T-cell (primary cell): ENCODE data around the gene METRN. TPM values are rescaled to one million over a fixed set of nuclear protein-coding genes. Genes with fewer than 3 reads are reported as not detected.

Source experiments
- ATAC-seq, 4 experiments: fragments of 200-7000 bp in 3 of 4; fragments of 150-1000 bp in 1 of 4; cut with Tn5 transposase; replicated peaks in 1 of 4; 1 replicate in 3 of 4; 2 replicates in 1 of 4; pipeline ENCODE4 v1.10.0; 2021; ENCODE audit warnings: moderate library complexity in 3 of 4, mild to moderate bottlenecking in 2 of 4, moderate number of reproducible peaks in 1 of 4
- CTCF ChIA-PET, 2 donors: fragments of 300-600 bp; sonication (Branson Sonifier 250); formaldehyde crosslinking; loops; one replicate each; lab custom pipeline; 2022; ENCODE audit warnings: antibody characterized with exemption in 2 of 2; lab: Charles Lee
- POLR2A ChIA-PET, 2 donors: fragments of 300-600 bp; sonication (Branson Sonifier 250); formaldehyde crosslinking; loops; one replicate each; lab custom pipeline; 2022; ENCODE audit warnings: antibody characterized with exemption in 2 of 2; lab: Charles Lee
- DNase-seq, 35 experiments: peaks; one replicate each; pipeline versions ENCODE4 v3.0.0 to v3.0.0-alpha.2; 2013 to 2023
- H3K27ac ChIP-seq: one replicate; pipeline ENCODE4 v1.5.1; 2013; ENCODE audit warnings: low read length
- H3K27me3 ChIP-seq, 2 experiments: replicated peaks in 1 of 2; 1 replicate in 1 of 2; 2 replicates in 1 of 2; pipeline versions ENCODE4 v1.6.1 to v1.7.0; 2013; ENCODE audit warnings: low read length in 1 of 2, mixed read lengths in 1 of 2; ENCODE audit not compliant: control insufficient read depth in 2 of 2, insufficient read depth in 2 of 2; ENCODE audit errors: extremely low read depth in 1 of 2
- H3K36me3 ChIP-seq, 2 donors: 1 replicate in 1 of 2; 2 replicates in 1 of 2; pipeline versions ENCODE4 v1.6.1 to v1.7.0; 2013; ENCODE audit warnings: low read length in 1 of 2; ENCODE audit not compliant: control insufficient read depth in 2 of 2, insufficient read depth in 1 of 2; ENCODE audit errors: extremely low read depth in 1 of 2
- H3K4me1 ChIP-seq, 2 experiments: 1 replicate in 1 of 2; 2 replicates in 1 of 2; pipeline versions ENCODE4 v1.6.1 to v1.7.0; 2013; ENCODE audit warnings: low read length in 2 of 2, mixed read lengths in 1 of 2; ENCODE audit not compliant: insufficient read depth in 2 of 2, control insufficient read depth in 1 of 2; ENCODE audit errors: extremely low read depth in 1 of 2
- H3K4me3 ChIP-seq, 2 donors: 1 replicate in 1 of 2; 2 replicates in 1 of 2; pipeline versions ENCODE4 v1.5.1 to v1.7.0; 2013; ENCODE audit warnings: mild to moderate bottlenecking in 2 of 2, low read length in 1 of 2, moderate library complexity in 1 of 2; ENCODE audit not compliant: control insufficient read depth in 1 of 2; ENCODE audit errors: extremely low read depth in 1 of 2
- H3K9me3 ChIP-seq: 2 replicates; pipeline ENCODE4 v1.7.0; 2013
- H3K27ac Mint-ChIP-seq, 2 donors: one replicate each; pipeline ENCODE4 v1.8.0; 2020 to 2021; ENCODE audit warnings: mild to moderate bottlenecking in 2 of 2, mixed read lengths in 2 of 2
- H3K27me3 Mint-ChIP-seq, 2 donors: one replicate each; pipeline ENCODE4 v1.8.0; 2021 to 2022; ENCODE audit warnings: mixed read lengths in 2 of 2
- H3K36me3 Mint-ChIP-seq: one replicate; pipeline ENCODE4 v1.8.0; 2021; ENCODE audit warnings: mixed read lengths
- H3K4me1 Mint-ChIP-seq, 3 donors: one replicate each; pipeline ENCODE4 v1.8.0; 2020 to 2022; ENCODE audit warnings: mixed read lengths in 3 of 3, mild to moderate bottlenecking in 1 of 3
- H3K4me3 Mint-ChIP-seq, 3 donors: one replicate each; pipeline ENCODE4 v1.8.0; 2020 to 2022; ENCODE audit warnings: mild to moderate bottlenecking in 3 of 3, mixed read lengths in 3 of 3, moderate library complexity in 3 of 3
- H3K9me3 Mint-ChIP-seq, 3 donors: one replicate each; pipeline ENCODE4 v1.8.0; 2020 to 2022; ENCODE audit warnings: mixed read lengths in 3 of 3
- WGBS: methylation state at CpG from one replicate; pipeline ENCODE4 v1.1.5; 2013; ENCODE audit warnings: missing lambda C conversion rate; ENCODE audit not compliant: insufficient coverage; 5-methylcytosine and 5-hydroxymethylcytosine counted together
- total RNA-seq, 35 experiments: library from RNA in 6 of 35; stranded (reverse) in 6 of 35; fragments of 120-200 nt in 1 of 35; gene quantifications; one replicate each; pipeline versions ENCODE4 v1.2.1 to v1.2.4 and lab custom pipeline; 2013 to 2026

Gene METRN
- total RNA-seq, 5 donors from 2014 or later (not counting 1 experiment from before 2014, with no cell fraction given) = 4.2 to 18.2 (median 12.0) TPM

DNA sequence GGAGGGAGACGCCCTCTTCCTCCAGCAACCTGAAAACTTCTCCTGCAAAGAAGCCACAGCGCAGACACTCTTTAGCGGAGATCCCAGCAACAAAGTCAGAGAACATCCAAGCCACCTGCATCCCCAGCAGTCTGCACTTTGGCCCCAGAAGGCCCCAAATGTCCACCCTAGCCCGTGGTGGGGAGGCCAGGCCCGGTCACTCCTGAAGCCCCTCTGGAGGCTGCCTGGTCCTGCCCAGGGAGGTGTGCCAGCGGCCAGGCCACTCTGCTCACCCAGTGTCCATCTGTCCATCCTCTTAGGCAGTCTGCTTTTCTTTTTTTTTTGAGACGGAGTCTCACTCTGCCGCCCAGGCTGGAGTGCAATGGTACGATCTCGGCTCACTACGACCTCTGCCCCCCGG, 17.4 kb downstream of the METRN start:
- H3K36me3 Mint-ChIP-seq = peaks cover 9% of the 10 kb centered on the region
- H3K4me1 Mint-ChIP-seq = peaks cover 0 to 2% (median 0%) of the 10 kb centered on the region in 3 donors
- no peaks in the 10 kb centered on the region for H3K27me3 Mint-ChIP-seq
- peaks cover 23 to 42% of the 10 kb centered on the region in 2 donors for H3K36me3 ChIP-seq
- H3K4me1 ChIP-seq = peaks cover 0 to 12% of the 10 kb centered on the region in 2 experiments
- no peaks in the 10 kb centered on the region for H3K9me3 Mint-ChIP-seq
- H3K27ac Mint-ChIP-seq = no peak overlapping the region
- no peak for ATAC-seq
- no peak overlapping the region for H3K27ac ChIP-seq
- H3K4me3 Mint-ChIP-seq = no peak overlapping the region
- no peak overlapping the region for H3K4me3 ChIP-seq
- ChIA-PET POLR2A (no interaction called here), CTCF (no interaction called here)
- no peaks in the 10 kb centered on the region for H3K9me3 ChIP-seq
- no peaks in the 10 kb centered on the region for H3K27me3 ChIP-seq
- no peak for DNase-seq
- WGBS = 99% methylated on average over 10 of the region's 12 CpGs

DNA sequence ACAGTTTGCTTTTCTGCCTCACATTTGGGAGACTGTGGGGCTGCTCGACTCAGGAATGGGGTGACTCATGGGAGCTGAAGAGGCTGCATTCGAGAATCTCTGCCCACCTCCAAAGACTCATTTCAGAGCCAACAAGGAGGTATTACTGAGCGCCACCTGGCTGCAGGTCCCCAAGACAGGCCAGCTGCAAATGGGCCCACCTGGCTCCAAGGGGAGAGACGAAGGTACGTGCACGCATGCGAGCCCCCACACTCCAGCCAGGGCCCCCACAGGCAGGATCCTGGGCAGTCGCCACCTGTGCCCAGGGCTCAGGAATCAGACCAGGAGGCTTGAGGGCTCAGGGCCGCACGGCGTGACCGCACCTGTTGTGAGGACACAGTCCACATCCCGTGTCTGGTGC, 18.0 kb downstream of the METRN start:
- Mint-ChIP-seq H3K4me1 (peaks cover 0 to 5% (median 3%) of the 10 kb centered on the region in 3 donors), H3K9me3 (no peaks in the 10 kb centered on the region), H3K36me3 (peaks cover 12% of the 10 kb centered on the region), H3K27me3 (no peaks in the 10 kb centered on the region), H3K27ac (no peak overlapping the region), H3K4me3 (no peak overlapping the region)
- Histone ChIP-seq H3K36me3 (peaks cover 23 to 45% of the 10 kb centered on the region in 2 donors), H3K27ac (no peak overlapping the region), H3K4me1 (peaks cover 0 to 7% of the 10 kb centered on the region in 2 experiments), H3K9me3 (no peaks in the 10 kb centered on the region), H3K27me3 (no peaks in the 10 kb centered on the region), H3K4me3 (no peak overlapping the region)
- no peak for ATAC-seq
- CTCF ChIA-PET = no interaction called here
- no peak for DNase-seq
- POLR2A ChIA-PET = no interaction called here
- 93% methylated on average over 12 of the region's 13 CpGs for WGBS

DNA sequence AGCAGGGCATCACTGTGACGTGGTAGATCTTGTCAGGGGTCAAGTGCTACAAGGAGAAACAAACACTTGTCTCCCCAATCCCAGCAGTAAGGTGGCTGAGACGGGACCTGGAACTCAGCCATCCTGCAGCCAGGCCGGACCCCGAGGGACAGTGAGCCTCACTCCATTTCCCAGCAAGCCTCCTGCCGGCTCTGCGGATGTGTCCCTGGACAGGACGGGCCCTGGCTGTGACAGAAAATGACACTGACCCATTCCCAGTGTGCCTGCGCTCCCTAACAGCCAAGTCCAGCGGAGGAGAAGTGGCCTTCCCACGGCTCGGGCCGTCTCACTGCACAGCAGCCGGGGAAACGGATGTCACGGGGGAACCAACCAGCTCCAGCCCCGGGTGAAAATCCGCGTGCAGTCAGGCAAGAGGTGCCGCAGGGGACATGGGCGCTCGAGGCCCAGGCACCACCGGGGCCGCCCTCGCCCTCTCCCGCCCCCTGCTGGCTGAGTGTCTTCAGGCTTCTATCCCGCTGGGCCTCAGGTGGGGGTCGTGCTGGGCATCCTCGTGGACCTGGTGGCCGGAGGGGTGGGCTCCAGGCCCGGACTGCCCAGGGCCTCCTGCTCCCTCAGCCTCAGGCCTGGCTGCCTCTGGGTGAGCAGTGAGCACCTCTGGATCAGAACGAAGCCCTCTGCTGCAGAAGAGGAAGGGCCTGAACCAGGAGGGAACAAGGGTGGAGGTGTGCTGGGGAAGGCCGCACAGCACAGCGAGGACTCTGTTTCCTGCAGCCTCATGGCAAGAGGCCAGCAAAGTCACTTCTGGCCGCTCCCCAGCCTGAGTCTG, 18.7 kb downstream of the METRN start:
- Mint-ChIP-seq H3K36me3 (peaks cover 12% of the 10 kb centered on the region), H3K4me3 (no peak overlapping the region), H3K9me3 (no peaks in the 10 kb centered on the region), H3K27me3 (no peaks in the 10 kb centered on the region), H3K27ac (no peak overlapping the region), H3K4me1 (peaks cover 0 to 6% (median 4%) of the 10 kb centered on the region in 3 donors)
- DNase-seq = peak in 7 of 35 experiments; percentile 34 to 61 (median 45)
- H3K4me3 ChIP-seq = no peak overlapping the region
- H3K4me1 ChIP-seq = peaks cover 0 to 4% of the 10 kb centered on the region in 2 experiments
- peak in 3 of 4 experiments; percentile 47 to 61 (median 49) for ATAC-seq
- no peak overlapping the region for H3K27ac ChIP-seq
- H3K36me3 ChIP-seq = peaks cover 23 to 47% of the 10 kb centered on the region in 2 donors
- CTCF ChIA-PET = no interaction called here
- no peaks in the 10 kb centered on the region for H3K27me3 ChIP-seq
- WGBS = 93% methylated on average over 30 of the region's 34 CpGs
- no peaks in the 10 kb centered on the region for H3K9me3 ChIP-seq
- POLR2A ChIA-PET = no interaction called here

DNA sequence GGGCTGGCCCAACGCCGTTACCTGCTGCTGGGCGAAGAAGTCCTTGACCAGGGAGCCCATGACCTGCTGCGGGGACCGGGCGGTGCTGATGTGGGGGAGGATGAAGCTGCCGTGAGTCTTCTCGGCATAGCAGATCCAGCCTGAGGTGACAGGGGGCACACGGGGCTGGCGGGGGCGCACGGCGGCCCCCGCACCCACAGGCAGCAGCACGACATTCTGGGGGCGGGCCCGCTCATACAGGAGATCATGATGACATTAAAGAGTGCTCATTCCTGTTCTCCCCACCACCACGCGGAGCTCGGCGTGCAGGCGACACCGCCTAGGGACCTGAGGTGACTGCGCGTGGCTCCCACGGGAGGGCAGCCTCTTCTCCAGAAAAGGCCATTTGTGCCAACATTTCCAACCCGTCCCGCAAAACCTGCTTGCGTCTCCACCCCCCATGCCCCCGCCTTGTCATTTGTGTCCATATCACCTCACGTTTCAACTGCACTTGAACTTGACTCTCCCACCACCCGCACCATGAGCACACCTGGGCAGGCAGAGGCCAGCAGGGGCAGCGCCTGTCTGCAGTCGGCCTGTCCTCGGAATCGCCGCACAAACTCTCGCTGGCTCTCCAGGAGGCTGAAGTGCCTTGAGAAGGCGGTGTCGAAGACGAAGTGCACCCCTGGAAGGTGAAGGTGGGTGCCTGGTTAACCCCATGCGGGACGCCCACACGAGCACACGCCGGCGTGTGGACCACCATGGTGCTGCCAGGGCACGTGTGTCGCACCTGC, 19.5 kb downstream of the METRN start:
- Histone ChIP-seq H3K4me3 (no peak overlapping the region), H3K4me1 (peaks cover 0 to 1% of the 10 kb centered on the region in 2 experiments), H3K27ac (no peak overlapping the region), H3K36me3 (peaks cover 23 to 47% of the 10 kb centered on the region in 2 donors), H3K9me3 (no peaks in the 10 kb centered on the region), H3K27me3 (no peaks in the 10 kb centered on the region)
- Mint-ChIP-seq H3K9me3 (no peaks in the 10 kb centered on the region), H3K4me3 (no peak overlapping the region), H3K27me3 (no peaks in the 10 kb centered on the region), H3K36me3 (peaks cover 12% of the 10 kb centered on the region), H3K4me1 (peaks cover 0 to 8% (median 7%) of the 10 kb centered on the region in 3 donors), H3K27ac (no peak overlapping the region)
- DNase-seq (no peak), ATAC-seq (no peak)
- ChIA-PET CTCF (no interaction called here), POLR2A (no interaction called here)
- 94% methylated on average over 43 of the region's 49 CpGs for WGBS

DNA sequence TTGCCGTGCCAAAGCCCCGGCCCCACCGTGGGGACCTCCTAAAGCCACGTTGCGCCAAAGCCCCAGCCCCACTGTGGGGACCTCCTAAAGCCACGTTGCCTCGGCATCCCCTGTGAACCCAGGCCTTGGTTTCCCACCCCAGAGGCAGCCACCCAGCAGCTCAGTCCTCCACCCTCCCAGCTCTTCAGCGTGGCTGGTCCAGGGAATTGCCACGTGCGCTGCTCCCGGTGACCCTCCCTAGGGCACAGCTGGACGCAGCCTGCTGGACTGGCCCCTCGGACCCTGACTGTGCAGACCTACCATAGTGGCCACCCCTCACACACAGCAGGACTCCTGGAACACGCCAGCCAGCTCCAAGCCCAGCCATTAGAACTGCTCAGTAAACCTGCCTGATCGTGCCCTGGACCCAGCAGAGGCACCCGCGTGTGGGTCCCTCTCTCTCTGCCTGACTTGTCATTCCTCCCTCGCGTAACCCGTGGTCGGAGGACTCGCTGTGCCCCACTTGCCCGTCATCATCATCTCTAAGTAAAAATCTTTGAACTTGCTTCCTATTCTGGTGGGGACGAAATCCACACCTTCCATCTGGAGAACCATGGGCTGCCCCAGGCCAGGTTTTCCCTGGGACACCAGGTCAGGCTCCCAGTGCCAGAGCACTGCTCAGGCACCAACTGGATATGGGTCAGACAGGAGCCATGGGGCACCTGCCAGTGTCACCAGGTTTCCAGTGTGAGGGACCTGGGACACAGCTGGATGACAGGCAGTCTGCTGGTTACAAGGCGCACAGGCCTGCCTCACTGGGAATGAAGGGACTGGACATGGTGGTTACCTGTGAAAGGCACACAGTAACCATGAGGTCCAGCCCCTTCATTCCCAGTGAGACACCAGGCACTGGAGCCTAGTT, 20.3 kb downstream of the METRN start:
- H3K9me3 Mint-ChIP-seq = no peaks in the 10 kb centered on the region
- 95% methylated on average over 24 of the region's 25 CpGs for WGBS
- H3K36me3 ChIP-seq = peaks cover 20 to 47% of the 10 kb centered on the region in 2 donors
- ChIA-PET POLR2A (no interaction called here), CTCF (interaction anchor here in 1 of 2 donors (0.6 kb wide), 1 partner anchor 1126 kb away, joined by 5 read pairs; no protein-coding TSS in a partner anchor)
- no peaks in the 10 kb centered on the region for H3K27me3 ChIP-seq
- H3K27ac ChIP-seq = no peak overlapping the region
- no peaks in the 10 kb centered on the region for H3K27me3 Mint-ChIP-seq
- H3K9me3 ChIP-seq = no peaks in the 10 kb centered on the region
- H3K4me3 ChIP-seq = no peak overlapping the region
- no peak overlapping the region for H3K4me3 Mint-ChIP-seq
- H3K4me1 ChIP-seq = peaks cover 0 to 9% of the 10 kb centered on the region in 2 experiments
- H3K27ac Mint-ChIP-seq = no peak overlapping the region
- H3K36me3 Mint-ChIP-seq = peaks cover 12% of the 10 kb centered on the region
- H3K4me1 Mint-ChIP-seq = peaks cover 0 to 14% (median 12%) of the 10 kb centered on the region in 3 donors
- no peak for DNase-seq
- ATAC-seq = no peak
